ENCODE measurements around the gene SHH.

SHH gene

GRCh38 chr7:155835446-155836215 is 23.4 kb upstream of the SHH start:
- Mint-ChIP-seq H3K9me3 (no peaks in the 10 kb centered on the region), H3K27ac (no peak overlapping the region), H3K27me3 (ENCODE audit: low read depth) (no peaks in the 10 kb centered on the region)

GRCh38 chr7:155834486-155835048 is 22.3 kb upstream of the SHH start:
- Mint-ChIP-seq H3K4me1 (ENCODE audit: low read depth) (no peaks in the 10 kb centered on the region), H3K27me3 (ENCODE audit: low read depth) (no peaks in the 10 kb centered on the region), H3K36me3 (ENCODE audit: low read depth) (no peaks in the 10 kb centered on the region), H3K4me3 (no peak overlapping the region), H3K27ac (no peak overlapping the region), H3K9me3 (no peaks in the 10 kb centered on the region)

More at GRCh38 chr7:155835446-155836215, 23.4 kb upstream of the SHH start:
- H3K36me3 Mint-ChIP-seq (ENCODE audit: low read depth): no peaks in the 10 kb centered on the region
- H3K4me1 Mint-ChIP-seq (ENCODE audit: low read depth): no peaks in the 10 kb centered on the region
- no peak overlapping the region for H3K4me3 Mint-ChIP-seq

- no peak overlapping the region for H3K27ac Mint-ChIP-seq
- H3K27me3 Mint-ChIP-seq (ENCODE audit: low read depth): no peaks in the 10 kb centered on the region
These were observed 21.4 kb upstream of the SHH start for GRCh38 chr7:155833651-155834050.

GRCh38 chr7:155832581-155832981 is 20.3 kb upstream of the SHH start:
- Mint-ChIP-seq H3K4me1 (ENCODE audit: low read depth) (no peaks in the 10 kb centered on the region), H3K9me3 (no peaks in the 10 kb centered on the region), H3K4me3 (no peak overlapping the region), H3K36me3 (ENCODE audit: low read depth) (no peaks in the 10 kb centered on the region), H3K27ac (no peak overlapping the region), H3K27me3 (ENCODE audit: low read depth) (no peaks in the 10 kb centered on the region)

More at GRCh38 chr7:155833651-155834050, 21.4 kb upstream of the SHH start:
- Mint-ChIP-seq H3K36me3 (ENCODE audit: low read depth) (no peaks in the 10 kb centered on the region), H3K4me1 (ENCODE audit: low read depth) (no peaks in the 10 kb centered on the region), H3K4me3 (no peak overlapping the region), H3K9me3 (no peaks in the 10 kb centered on the region)

GRCh38 chr7:155831807-155832524 is 19.7 kb upstream of the SHH start:
- no peak overlapping the region for H3K4me3 Mint-ChIP-seq
- no peaks in the 10 kb centered on the region for H3K9me3 Mint-ChIP-seq
- no peak overlapping the region for H3K27ac Mint-ChIP-seq
- H3K36me3 Mint-ChIP-seq (ENCODE audit: low read depth): no peaks in the 10 kb centered on the region
- no peaks in the 10 kb centered on the region for H3K4me1 Mint-ChIP-seq (ENCODE audit: low read depth)
- no peaks in the 10 kb centered on the region for H3K27me3 Mint-ChIP-seq (ENCODE audit: low read depth)

- Mint-ChIP-seq H3K27me3 (ENCODE audit: low read depth) (peaks cover under 1% of the 10 kb centered on the region), H3K36me3 (ENCODE audit: low read depth) (no peaks in the 10 kb centered on the region), H3K4me3 (no peak overlapping the region), H3K9me3 (no peaks in the 10 kb centered on the region), H3K27ac (no peak overlapping the region), H3K4me1 (ENCODE audit: low read depth) (no peaks in the 10 kb centered on the region)
These were observed 18.9 kb upstream of the SHH start for GRCh38 chr7:155830961-155831806.

- no peak overlapping the region for H3K4me3 Mint-ChIP-seq
- H3K27me3 Mint-ChIP-seq (ENCODE audit: low read depth): peaks cover 3% of the 10 kb centered on the region
- H3K27ac Mint-ChIP-seq: no peak overlapping the region
- no peaks in the 10 kb centered on the region for H3K36me3 Mint-ChIP-seq (ENCODE audit: low read depth)
- no peaks in the 10 kb centered on the region for H3K9me3 Mint-ChIP-seq
- H3K4me1 Mint-ChIP-seq (ENCODE audit: low read depth): no peaks in the 10 kb centered on the region
These were observed 17.7 kb upstream of the SHH start for GRCh38 chr7:155829796-155830470.

GRCh38 chr7:155825336-155825735 is 13.1 kb upstream of the SHH start:
- Mint-ChIP-seq H3K4me3 (no peak overlapping the region), H3K9me3 (no peaks in the 10 kb centered on the region), H3K27ac (no peak overlapping the region), H3K36me3 (ENCODE audit: low read depth) (no peaks in the 10 kb centered on the region), H3K27me3 (ENCODE audit: low read depth) (peaks cover 3% of the 10 kb centered on the region), H3K4me1 (ENCODE audit: low read depth) (no peaks in the 10 kb centered on the region)

GRCh38 chr7:155824227-155824886 is 12.1 kb upstream of the SHH start:
- peaks cover 3% of the 10 kb centered on the region for H3K27me3 Mint-ChIP-seq (ENCODE audit: low read depth)
- H3K9me3 Mint-ChIP-seq: no peaks in the 10 kb centered on the region
- no peaks in the 10 kb centered on the region for H3K36me3 Mint-ChIP-seq (ENCODE audit: low read depth)
- H3K4me3 Mint-ChIP-seq: no peak overlapping the region
- H3K27ac Mint-ChIP-seq: no peak overlapping the region
- H3K4me1 Mint-ChIP-seq (ENCODE audit: low read depth): no peaks in the 10 kb centered on the region

GRCh38 chr7:155821851-155822250 is 9.6 kb upstream of the SHH start:
- Mint-ChIP-seq H3K9me3 (no peaks in the 10 kb centered on the region), H3K36me3 (ENCODE audit: low read depth) (no peaks in the 10 kb centered on the region), H3K4me3 (no peak overlapping the region), H3K27ac (no peak overlapping the region), H3K4me1 (ENCODE audit: low read depth) (no peaks in the 10 kb centered on the region), H3K27me3 (ENCODE audit: low read depth) (peaks cover 3% of the 10 kb centered on the region)

- Mint-ChIP-seq H3K27ac (no peak overlapping the region), H3K27me3 (ENCODE audit: low read depth) (peaks cover 5% of the 10 kb centered on the region), H3K9me3 (no peaks in the 10 kb centered on the region), H3K36me3 (ENCODE audit: low read depth) (no peaks in the 10 kb centered on the region), H3K4me3 (no peak overlapping the region), H3K4me1 (ENCODE audit: low read depth) (no peaks in the 10 kb centered on the region)
These were observed 8.5 kb upstream of the SHH start for GRCh38 chr7:155820788-155821187.

GRCh38 chr7:155820246-155820645 is 8.0 kb upstream of the SHH start:
- no peak overlapping the region for H3K27ac Mint-ChIP-seq
- H3K27me3 Mint-ChIP-seq (ENCODE audit: low read depth): peaks cover 10% of the 10 kb centered on the region
- peaks cover 4% of the 10 kb centered on the region for H3K4me1 Mint-ChIP-seq (ENCODE audit: low read depth)
- no peaks in the 10 kb centered on the region for H3K9me3 Mint-ChIP-seq
- H3K4me3 Mint-ChIP-seq: no peak overlapping the region
- no peaks in the 10 kb centered on the region for H3K36me3 Mint-ChIP-seq (ENCODE audit: low read depth)

GRCh38 chr7:155819186-155819585 is 6.9 kb upstream of the SHH start:
- Mint-ChIP-seq H3K4me3 (no peak overlapping the region), H3K27me3 (ENCODE audit: low read depth) (peaks cover 13% of the 10 kb centered on the region), H3K9me3 (no peaks in the 10 kb centered on the region), H3K27ac (no peak overlapping the region), H3K4me1 (ENCODE audit: low read depth) (peaks cover 4% of the 10 kb centered on the region), H3K36me3 (ENCODE audit: low read depth) (no peaks in the 10 kb centered on the region)

All from T-helper 1 cell treated with Interleukin-12 subunit alpha and Interleukin-12 subunit beta and Interleukin-4 antibody, amounts not matched to agents 30 μg/mL and 1 μg/mL, for 36 hours (primary cell).